Stimulated activated CD4-positive, alpha-beta T cell treated with anti-CD3 and anti-CD28 coated beads, Interleukin-1b, Interleukin-23, amount 100 ng/mL, for 1 hour (primary cell): ENCODE measurements around the gene SFMBT2.

Source experiments
- DNase-seq, 2 donors: peaks; one replicate each; pipeline ENCODE4 v3.0.0-alpha.2; 2020; ENCODE audit warnings: low read depth in 2 of 2

Gene SFMBT2

GRCh38 chr10:7136016-7136415, 274.8 kb downstream of the SFMBT2 start:
- no peak for DNase-seq

GRCh38 chr10:7135188-7135587, 275.6 kb downstream of the SFMBT2 start:
- no peak for DNase-seq

- DNase-seq = no peak
Observed at GRCh38 chr10:7134448-7134847, 276.4 kb downstream of the SFMBT2 start.

GRCh38 chr10:7133958-7134357, 276.9 kb downstream of the SFMBT2 start:
- DNase-seq = no peak

GRCh38 chr10:7133278-7133677, 277.6 kb downstream of the SFMBT2 start:
- DNase-seq = no peak

GRCh38 chr10:7130191-7130911, 280.5 kb downstream of the SFMBT2 start:
- DNase-seq = no peak

- DNase-seq = no peak
Observed at GRCh38 chr10:7123774-7124173, 287.1 kb downstream of the SFMBT2 start.

- DNase-seq = no peak
Observed at GRCh38 chr10:7122561-7122960, 288.3 kb downstream of the SFMBT2 start.

GRCh38 chr10:7121154-7121797, 289.6 kb downstream of the SFMBT2 start:
- peak; percentile 9 to 40 for DNase-seq

- DNase-seq = no peak
Observed at GRCh38 chr10:7119325-7120015, 291.4 kb downstream of the SFMBT2 start.

GRCh38 chr10:7117806-7118674, 292.8 kb downstream of the SFMBT2 start:
- DNase-seq = no peak

GRCh38 chr10:7117177-7117799, 293.5 kb downstream of the SFMBT2 start:
- no peak for DNase-seq

GRCh38 chr10:7111561-7111960, 299.3 kb downstream of the SFMBT2 start:
- no peak for DNase-seq

GRCh38 chr10:7111089-7111488, 299.7 kb downstream of the SFMBT2 start:
- DNase-seq = no peak
